GM10266 (cell line): ENCODE data around the gene TMEM45A.
A peak's percentile ranks its signal among the peaks of the same experiment; 100 is the strongest.

Source experiments
- DNase-seq: peaks from one replicate; pipeline ENCODE4 v3.0.0; 2012; ENCODE audit errors: extremely low spot score
- TF ChIP-seq, protein P1 (sequence below): IDR thresholded peaks from 2 replicates; pipeline ENCODE4 v1.5.1; 2012; ENCODE audit warnings: mild to moderate bottlenecking, low read depth; ENCODE audit not compliant: control insufficient read depth, insufficient read depth; ENCODE audit errors: missing control alignments

Gene TMEM45A

GRCh38 chr3:100590114-100590839, 97.9 kb downstream of the TMEM45A start:
- DNase-seq, result peak; percentile 63
- TF ChIP-seq, protein P1, sequence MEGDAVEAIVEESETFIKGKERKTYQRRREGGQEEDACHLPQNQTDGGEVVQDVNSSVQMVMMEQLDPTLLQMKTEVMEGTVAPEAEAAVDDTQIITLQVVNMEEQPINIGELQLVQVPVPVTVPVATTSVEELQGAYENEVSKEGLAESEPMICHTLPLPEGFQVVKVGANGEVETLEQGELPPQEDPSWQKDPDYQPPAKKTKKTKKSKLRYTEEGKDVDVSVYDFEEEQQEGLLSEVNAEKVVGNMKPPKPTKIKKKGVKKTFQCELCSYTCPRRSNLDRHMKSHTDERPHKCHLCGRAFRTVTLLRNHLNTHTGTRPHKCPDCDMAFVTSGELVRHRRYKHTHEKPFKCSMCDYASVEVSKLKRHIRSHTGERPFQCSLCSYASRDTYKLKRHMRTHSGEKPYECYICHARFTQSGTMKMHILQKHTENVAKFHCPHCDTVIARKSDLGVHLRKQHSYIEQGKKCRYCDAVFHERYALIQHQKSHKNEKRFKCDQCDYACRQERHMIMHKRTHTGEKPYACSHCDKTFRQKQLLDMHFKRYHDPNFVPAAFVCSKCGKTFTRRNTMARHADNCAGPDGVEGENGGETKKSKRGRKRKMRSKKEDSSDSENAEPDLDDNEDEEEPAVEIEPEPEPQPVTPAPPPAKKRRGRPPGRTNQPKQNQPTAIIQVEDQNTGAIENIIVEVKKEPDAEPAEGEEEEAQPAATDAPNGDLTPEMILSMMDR, result peak; percentile 92

GRCh38 chr3:100590840-100591147, 98.4 kb downstream of the TMEM45A start:
- DNase-seq, result no peak
- TF ChIP-seq, protein P1, result no peak

GRCh38 chr3:100591411-100591810, 99.0 kb downstream of the TMEM45A start:
- no peak for DNase-seq
- TF ChIP-seq, protein P1, result no peak

GRCh38 chr3:100600181-100601042, 108.0 kb downstream of the TMEM45A start:
- TF ChIP-seq, protein P1, result no peak
- no peak for DNase-seq

DNA sequence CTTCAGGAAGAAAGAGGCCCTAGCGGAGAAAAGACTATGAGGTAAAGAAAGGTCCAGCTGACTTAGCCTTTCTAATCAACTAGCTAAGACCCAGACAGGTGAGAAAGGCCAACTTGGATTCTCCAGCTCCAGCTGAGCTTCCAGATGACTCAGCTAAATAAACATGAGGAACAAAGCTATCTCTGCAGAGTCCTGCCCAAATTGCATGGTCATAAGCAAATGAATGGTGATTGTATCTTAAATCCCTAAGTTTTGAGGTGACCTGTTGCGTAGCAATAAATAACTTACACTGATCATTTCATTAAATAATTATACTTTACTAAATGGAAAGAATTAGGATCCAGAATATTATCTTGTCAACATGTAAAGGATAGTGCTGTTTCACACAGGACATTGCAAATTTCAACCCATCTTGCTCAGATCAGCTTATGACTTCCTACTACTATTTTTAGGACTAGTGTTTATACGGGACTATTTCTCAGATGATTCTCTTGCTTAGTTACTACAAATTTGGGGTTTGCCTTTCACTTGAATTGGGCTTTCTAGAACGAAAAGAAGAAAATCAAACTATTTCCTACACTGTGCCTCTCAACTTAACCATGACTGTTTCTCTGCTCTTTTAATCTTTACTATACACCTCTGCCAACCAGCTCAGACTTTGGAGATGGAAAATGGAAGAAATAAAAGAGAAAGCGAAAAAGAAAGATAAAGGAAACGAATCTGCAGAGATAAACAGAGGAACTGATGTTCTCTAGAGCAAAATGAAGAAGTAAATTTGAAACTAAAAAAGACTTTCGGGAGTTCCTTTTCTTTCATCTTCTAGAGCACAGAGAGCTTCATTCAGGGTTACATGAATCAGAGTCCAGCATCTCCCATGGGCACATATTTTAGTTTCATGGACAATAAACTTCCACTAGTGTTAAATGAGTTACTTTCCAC, 110.4 kb downstream of the TMEM45A start:
- TF ChIP-seq, protein P1, result no peak
- peak; percentile 27 for DNase-seq

GRCh38 chr3:100603469-100603868, 111.0 kb downstream of the TMEM45A start:
- TF ChIP-seq, protein P1, result peak; percentile 38
- no peak for DNase-seq

DNA sequence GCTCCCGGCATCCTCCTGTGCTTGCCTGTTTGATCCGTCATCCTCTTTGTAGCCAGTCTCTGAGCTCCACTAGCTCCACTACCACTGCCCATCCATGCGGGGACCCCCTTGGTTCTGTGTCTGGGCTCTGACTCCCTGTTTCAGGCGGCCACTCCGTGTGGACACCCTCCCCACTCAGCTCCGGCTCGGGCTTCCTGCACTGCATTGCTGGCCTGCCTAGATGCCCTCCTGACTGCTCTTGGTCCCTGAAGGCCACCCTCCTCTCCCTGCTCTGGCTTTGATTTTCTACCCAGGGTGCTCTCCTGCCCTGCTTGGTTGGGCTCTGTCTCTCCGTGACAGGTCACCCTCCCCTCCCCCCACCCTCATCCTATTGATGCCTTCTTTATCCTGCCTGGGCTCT, 112.9 kb downstream of the TMEM45A start:
- DNase-seq, result no peak

More for the DNA sequence above, 112.9 kb downstream of the TMEM45A start:
- TF ChIP-seq, protein P1, result no peak
